ENCODE data around the gene MRM1. TPM values are rescaled to one million over a fixed set of nuclear protein-coding genes. Genes with fewer than 3 reads are reported as not detected.
A peak's percentile ranks its signal among the peaks of the same experiment; 100 is the strongest.

The MRM1 gene
- total RNA-seq, 4 donors from 2014 or later: 3.5 to 6.6 (median 4.7) TPM

- H3K9me3 ChIP-seq: no peaks in the 10 kb centered on the region
- peak overlapping the region; percentile 55 for H3K4me3 ChIP-seq
- H3K36me3 ChIP-seq: no peaks in the 10 kb centered on the region
- H3K27ac ChIP-seq: no peak overlapping the region
- TF ChIP-seq POLR2A (IDR thresholded peaks at IDR 0.05) (no peak), EP300 (IDR thresholded peaks at IDR 0.05) (no peak), POLR2AphosphoS5 (IDR thresholded peaks at IDR 0.05) (no peak), CTCF (IDR thresholded peaks at IDR 0.05) (no peak)
- H3K27me3 ChIP-seq: peaks cover 71% of the 10 kb centered on the region
- peaks cover 8% of the 10 kb centered on the region for H3K4me1 ChIP-seq
- WGBS: 63% methylated on average over 24 of the region's 25 CpGs
- no peak for DNase-seq (ENCODE audit: low spot score in 2 of 2)
These were observed 56.0 kb downstream of the MRM1 start for GRCh38 chr17:36657390-36657762.

- no peak overlapping the region for H3K27ac ChIP-seq
- H3K4me1 ChIP-seq: peaks cover 8% of the 10 kb centered on the region
- peak overlapping the region; percentile 55 for H3K4me3 ChIP-seq
- 10% methylated on average over 41 of the region's 57 CpGs for WGBS
- TF ChIP-seq POLR2A (IDR thresholded peaks at IDR 0.05) (no peak), CTCF (IDR thresholded peaks at IDR 0.05) (no peak), POLR2AphosphoS5 (IDR thresholded peaks at IDR 0.05) (no peak), EP300 (IDR thresholded peaks at IDR 0.05) (no peak)
- no peak for DNase-seq (ENCODE audit: low spot score in 2 of 2)
- no peaks in the 10 kb centered on the region for H3K9me3 ChIP-seq
- H3K27me3 ChIP-seq: peaks cover 71% of the 10 kb centered on the region
- H3K36me3 ChIP-seq: no peaks in the 10 kb centered on the region
These were observed 56.5 kb downstream of the MRM1 start for GRCh38 chr17:36657763-36658490.

Other genes with a start within 250 kb of the MRM1 start
- gene TBC1D3H, start 213.1 kb upstream of the MRM1 start, total RNA-seq: not detected
- 10 to 100 TPM; 19.7 to 34.5 (median 26.3) TPM for gene ZNHIT3, start 114.9 kb upstream of the MRM1 start, total RNA-seq
- 100 to 1,000 TPM; 134 to 366 (median 154) TPM for gene MYO19, start 66.7 kb upstream of the MRM1 start, total RNA-seq
- 10 to 100 TPM in 2 of 4 donors, 1 to 10 TPM in 2; 4.1 to 13.1 (median 9.0) TPM for gene PIGW, start 66.6 kb upstream of the MRM1 start, total RNA-seq
- gene GGNBP2, start 56.7 kb upstream of the MRM1 start, total RNA-seq: 10 to 100 TPM; 49.4 to 84.1 (median 57.1) TPM
- gene DHRS11, start 9.7 kb upstream of the MRM1 start, total RNA-seq: 10 to 100 TPM; 10.5 to 19.7 (median 16.9) TPM

All from suprapubic skin (tissue), 4 donors.